AG09319 (cell line): ENCODE results near the gene ARL15.
A peak's percentile ranks its signal among the peaks of the same experiment; 100 is the strongest.

Experiments used
- DNase-seq: peaks from one replicate; pipeline ENCODE4 v3.0.0-alpha.2; 2010; ENCODE audit warnings: low read depth; ENCODE audit errors: extremely low read depth
- CTCF ChIP-seq: IDR thresholded peaks from 2 replicates; pipeline ENCODE4 v1.5.1; 2011; ENCODE audit warnings: low read depth, mild to moderate bottlenecking, inconsistent platforms, low read length, moderate library complexity

ARL15 gene

GRCh38 chr5:54259981-54260380 is 50.4 kb downstream of the ARL15 start:
- DNase-seq, result no peak
- TF ChIP-seq CTCF, result no peak

- no peak for DNase-seq
- TF ChIP-seq CTCF, result no peak
Observed at GRCh38 chr5:54259090-54259489, 51.3 kb downstream of the ARL15 start.

- peak; percentile 63 for DNase-seq
- no peak for TF ChIP-seq CTCF
Observed at GRCh38 chr5:54257366-54258118, 52.8 kb downstream of the ARL15 start.

GRCh38 chr5:54254482-54255198 is 55.7 kb downstream of the ARL15 start:
- no peak for TF ChIP-seq CTCF
- no peak for DNase-seq

GRCh38 chr5:54251981-54252380 is 58.4 kb downstream of the ARL15 start:
- TF ChIP-seq CTCF, result no peak
- no peak for DNase-seq

- TF ChIP-seq CTCF, result no peak
- DNase-seq, result no peak
Observed at GRCh38 chr5:54249210-54250028, 61.0 kb downstream of the ARL15 start.
